NCI-H460 (cell line): Measurements from ENCODE around the gene CEP72. TPM values are rescaled to one million over a fixed set of nuclear protein-coding genes. Genes with fewer than 3 reads are reported as not detected.
"Not testable (repeated sequence)": the region's sequence is repeated elsewhere in the genome, so short reads cannot be mapped to it uniquely, and the experiment has no call there.

ENCODE experiments used
- DNase-seq: peaks from one replicate; pipeline ENCODE4 v3.0.0-alpha.2; 2016; ENCODE audit warnings: low read depth; ENCODE audit errors: extremely low read depth
- total RNA-seq: library from RNA; depleted of rRNA; stranded (reverse); fragments of >200 nt; shearing (Covaris generic); gene quantifications from 2 replicates; pipeline ENCODE4 v1.2.3, GENCODE V29; 2014

The CEP72 gene
- total RNA-seq, 1 experiment from 2014 or later = 29.0 TPM

- DNase-seq = no peak
Measured at GRCh38 chr5:668283-668995, 56.3 kb downstream of the CEP72 start.

- no peak for DNase-seq
Measured at GRCh38 chr5:669111-669841, 57.1 kb downstream of the CEP72 start.

GRCh38 chr5:669842-670395 is 57.8 kb downstream of the CEP72 start:
- DNase-seq = no peak

- DNase-seq = no peak
Measured at GRCh38 chr5:670396-671270, 58.5 kb downstream of the CEP72 start.

- peak; percentile 82 for DNase-seq
Measured at GRCh38 chr5:671459-672328, 59.6 kb downstream of the CEP72 start.

GRCh38 chr5:672329-673160 is 60.4 kb downstream of the CEP72 start:
- DNase-seq = peak; percentile 85

GRCh38 chr5:673161-673830 is 61.2 kb downstream of the CEP72 start:
- DNase-seq = no peak

- no peak for DNase-seq
Measured at GRCh38 chr5:673831-674629, 61.9 kb downstream of the CEP72 start.

- DNase-seq = no peak
Measured at GRCh38 chr5:674630-675011, 62.5 kb downstream of the CEP72 start.

GRCh38 chr5:675111-675870 is 63.2 kb downstream of the CEP72 start:
- no peak for DNase-seq

- no peak for DNase-seq
Measured at GRCh38 chr5:675871-676698, 63.9 kb downstream of the CEP72 start.

- DNase-seq = no peak
Measured at GRCh38 chr5:676699-677076, 64.5 kb downstream of the CEP72 start.

- no peak for DNase-seq
Measured at GRCh38 chr5:677131-678101, 65.3 kb downstream of the CEP72 start.

- DNase-seq = not testable (repeated sequence)
Measured at GRCh38 chr5:678521-678920, 66.4 kb downstream of the CEP72 start.
